Measurements from ENCODE around the gene IRF2. TPM values are rescaled to one million over a fixed set of nuclear protein-coding genes. Genes with fewer than 3 reads are reported as not detected.

Gene IRF2
- polyA plus RNA-seq, 2 of the 4 experiments (the other 2 are of a cell fraction), result 11.0 to 23.5 TPM

DNA sequence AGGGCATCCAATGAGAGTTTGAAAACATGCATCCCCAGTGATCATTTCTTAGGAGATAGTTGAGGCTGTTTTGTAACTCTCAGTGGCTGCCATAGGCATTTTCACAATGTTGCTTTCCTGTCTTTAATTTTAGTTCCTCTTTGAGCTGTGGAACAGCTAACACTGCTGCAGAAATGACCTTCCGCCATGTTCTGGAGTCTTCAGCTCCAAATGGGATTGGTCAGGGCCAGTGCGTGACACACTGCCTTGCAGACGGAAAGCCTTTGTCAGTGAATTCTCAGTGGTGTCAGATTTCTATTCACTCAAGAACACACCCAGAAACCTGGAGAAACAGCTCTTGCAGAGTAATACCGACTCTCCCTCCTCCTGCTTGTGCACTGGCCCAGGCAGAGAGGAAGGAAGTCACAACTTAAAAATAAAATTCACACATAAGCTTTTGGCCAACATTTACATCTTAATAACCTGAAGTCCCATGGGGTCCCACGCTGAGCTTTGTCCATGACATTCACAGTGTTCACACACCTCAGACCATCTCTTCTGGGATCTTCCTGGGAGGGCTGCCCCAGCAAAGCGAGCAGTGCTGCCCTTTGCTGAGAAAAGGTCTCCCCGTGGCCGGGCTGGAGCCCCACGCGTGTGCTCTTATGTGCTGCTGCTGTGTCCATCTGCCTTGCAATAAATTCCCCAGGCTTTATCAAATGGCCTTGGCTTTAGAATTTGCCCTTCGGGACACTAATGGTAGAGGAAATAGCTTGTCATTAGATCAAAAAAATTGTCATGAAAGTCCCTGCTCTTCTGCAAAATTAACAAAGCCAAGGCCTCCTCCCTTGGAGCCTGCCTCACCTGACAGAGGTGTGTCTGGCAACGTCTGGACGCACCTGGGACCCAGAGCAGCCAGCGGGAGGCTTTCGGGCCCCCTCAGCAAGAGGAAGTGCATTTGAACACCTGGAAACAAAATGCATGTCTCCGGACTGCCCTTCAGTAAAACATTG, 126.8 kb downstream of the IRF2 start:
- ChIA-PET CTCF (interaction anchor here (1.2 kb wide), 1 partner anchor 17 kb away, joined by 3 read pairs; no protein-coding TSS in a partner anchor), POLR2A (no interaction called here)
- Histone ChIP-seq H3K4me1 (peaks cover 12% of the 10 kb centered on the region; the same call in 2 of the 3 replicates), H3K9me3 (no peaks in the 10 kb centered on the region), H3K4me3 (no peak overlapping the region), H3K4me2 (no peak overlapping the region), H3K27ac (peak overlapping the region; percentile 43 to 46; a peak in 2 of 6 replicates)
- DNase-seq (ENCODE audit: low read depth in 1 of 2, low spot score in 1 of 2) (peak in 1 of 2 experiments; percentile 13), ATAC-seq (no peak), FAIRE-seq (no peak)
- TF ChIP-seq ZFP36 (IDR thresholded peaks at IDR 0.05; ENCODE audit: borderline replicate concordance, partially characterized antibody) (no peak), TFCP2L1 (CRISPR knock-in tag; IDR thresholded peaks at IDR 0.05) (no peak), HOXB13 (CRISPR knock-in tag; IDR thresholded peaks at IDR 0.05; ENCODE audit: low read depth) (no peak), RAD21 (conservative IDR thresholded peaks at IDR 0.05 in 1 of 2, IDR thresholded peaks at IDR 0.05 in 1 of 2) (no peak), CHD4 (IDR thresholded peaks at IDR 0.05; ENCODE audit: borderline replicate concordance) (no peak), PHF8 (IDR thresholded peaks at IDR 0.05; ENCODE audit: borderline replicate concordance, low read depth) (no peak), KDM5A (IDR thresholded peaks at IDR 0.05) (no peak), ESRRA (IDR thresholded peaks at IDR 0.05; ENCODE audit: borderline replicate concordance, low read length) (no peak), HDAC2 (IDR thresholded peaks at IDR 0.05) (no peak), HOXB5 (CRISPR knock-in tag; IDR thresholded peaks at IDR 0.05) (no peak), RNF2 (IDR thresholded peaks at IDR 0.05; ENCODE audit: borderline replicate concordance, low read depth) (no peak), BHLHE40 (IDR thresholded peaks at IDR 0.05; ENCODE audit: low read depth, low read length) (no peak), EP300 (IDR thresholded peaks at IDR 0.05) (no peak), NR3C1 (IDR thresholded peaks at IDR 0.05) (no peak)
- TF ChIP-seq, protein P1, sequence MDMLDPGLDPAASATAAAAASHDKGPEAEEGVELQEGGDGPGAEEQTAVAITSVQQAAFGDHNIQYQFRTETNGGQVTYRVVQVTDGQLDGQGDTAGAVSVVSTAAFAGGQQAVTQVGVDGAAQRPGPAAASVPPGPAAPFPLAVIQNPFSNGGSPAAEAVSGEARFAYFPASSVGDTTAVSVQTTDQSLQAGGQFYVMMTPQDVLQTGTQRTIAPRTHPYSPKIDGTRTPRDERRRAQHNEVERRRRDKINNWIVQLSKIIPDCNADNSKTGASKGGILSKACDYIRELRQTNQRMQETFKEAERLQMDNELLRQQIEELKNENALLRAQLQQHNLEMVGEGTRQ (IDR thresholded peaks at IDR 0.05), result no peak
- TF ChIP-seq, protein P2, sequence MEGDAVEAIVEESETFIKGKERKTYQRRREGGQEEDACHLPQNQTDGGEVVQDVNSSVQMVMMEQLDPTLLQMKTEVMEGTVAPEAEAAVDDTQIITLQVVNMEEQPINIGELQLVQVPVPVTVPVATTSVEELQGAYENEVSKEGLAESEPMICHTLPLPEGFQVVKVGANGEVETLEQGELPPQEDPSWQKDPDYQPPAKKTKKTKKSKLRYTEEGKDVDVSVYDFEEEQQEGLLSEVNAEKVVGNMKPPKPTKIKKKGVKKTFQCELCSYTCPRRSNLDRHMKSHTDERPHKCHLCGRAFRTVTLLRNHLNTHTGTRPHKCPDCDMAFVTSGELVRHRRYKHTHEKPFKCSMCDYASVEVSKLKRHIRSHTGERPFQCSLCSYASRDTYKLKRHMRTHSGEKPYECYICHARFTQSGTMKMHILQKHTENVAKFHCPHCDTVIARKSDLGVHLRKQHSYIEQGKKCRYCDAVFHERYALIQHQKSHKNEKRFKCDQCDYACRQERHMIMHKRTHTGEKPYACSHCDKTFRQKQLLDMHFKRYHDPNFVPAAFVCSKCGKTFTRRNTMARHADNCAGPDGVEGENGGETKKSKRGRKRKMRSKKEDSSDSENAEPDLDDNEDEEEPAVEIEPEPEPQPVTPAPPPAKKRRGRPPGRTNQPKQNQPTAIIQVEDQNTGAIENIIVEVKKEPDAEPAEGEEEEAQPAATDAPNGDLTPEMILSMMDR (IDR thresholded peaks at IDR 0.05), result no peak
- TF ChIP-seq, protein P3, sequence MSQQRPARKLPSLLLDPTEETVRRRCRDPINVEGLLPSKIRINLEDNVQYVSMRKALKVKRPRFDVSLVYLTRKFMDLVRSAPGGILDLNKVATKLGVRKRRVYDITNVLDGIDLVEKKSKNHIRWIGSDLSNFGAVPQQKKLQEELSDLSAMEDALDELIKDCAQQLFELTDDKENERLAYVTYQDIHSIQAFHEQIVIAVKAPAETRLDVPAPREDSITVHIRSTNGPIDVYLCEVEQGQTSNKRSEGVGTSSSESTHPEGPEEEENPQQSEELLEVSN (IDR thresholded peaks at IDR 0.05; ENCODE audit: borderline replicate concordance, low read depth), result no peak
- TF ChIP-seq, protein P4, sequence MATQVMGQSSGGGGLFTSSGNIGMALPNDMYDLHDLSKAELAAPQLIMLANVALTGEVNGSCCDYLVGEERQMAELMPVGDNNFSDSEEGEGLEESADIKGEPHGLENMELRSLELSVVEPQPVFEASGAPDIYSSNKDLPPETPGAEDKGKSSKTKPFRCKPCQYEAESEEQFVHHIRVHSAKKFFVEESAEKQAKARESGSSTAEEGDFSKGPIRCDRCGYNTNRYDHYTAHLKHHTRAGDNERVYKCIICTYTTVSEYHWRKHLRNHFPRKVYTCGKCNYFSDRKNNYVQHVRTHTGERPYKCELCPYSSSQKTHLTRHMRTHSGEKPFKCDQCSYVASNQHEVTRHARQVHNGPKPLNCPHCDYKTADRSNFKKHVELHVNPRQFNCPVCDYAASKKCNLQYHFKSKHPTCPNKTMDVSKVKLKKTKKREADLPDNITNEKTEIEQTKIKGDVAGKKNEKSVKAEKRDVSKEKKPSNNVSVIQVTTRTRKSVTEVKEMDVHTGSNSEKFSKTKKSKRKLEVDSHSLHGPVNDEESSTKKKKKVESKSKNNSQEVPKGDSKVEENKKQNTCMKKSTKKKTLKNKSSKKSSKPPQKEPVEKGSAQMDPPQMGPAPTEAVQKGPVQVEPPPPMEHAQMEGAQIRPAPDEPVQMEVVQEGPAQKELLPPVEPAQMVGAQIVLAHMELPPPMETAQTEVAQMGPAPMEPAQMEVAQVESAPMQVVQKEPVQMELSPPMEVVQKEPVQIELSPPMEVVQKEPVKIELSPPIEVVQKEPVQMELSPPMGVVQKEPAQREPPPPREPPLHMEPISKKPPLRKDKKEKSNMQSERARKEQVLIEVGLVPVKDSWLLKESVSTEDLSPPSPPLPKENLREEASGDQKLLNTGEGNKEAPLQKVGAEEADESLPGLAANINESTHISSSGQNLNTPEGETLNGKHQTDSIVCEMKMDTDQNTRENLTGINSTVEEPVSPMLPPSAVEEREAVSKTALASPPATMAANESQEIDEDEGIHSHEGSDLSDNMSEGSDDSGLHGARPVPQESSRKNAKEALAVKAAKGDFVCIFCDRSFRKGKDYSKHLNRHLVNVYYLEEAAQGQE (IDR thresholded peaks at IDR 0.05), result no peak
- TF ChIP-seq, protein P5, sequence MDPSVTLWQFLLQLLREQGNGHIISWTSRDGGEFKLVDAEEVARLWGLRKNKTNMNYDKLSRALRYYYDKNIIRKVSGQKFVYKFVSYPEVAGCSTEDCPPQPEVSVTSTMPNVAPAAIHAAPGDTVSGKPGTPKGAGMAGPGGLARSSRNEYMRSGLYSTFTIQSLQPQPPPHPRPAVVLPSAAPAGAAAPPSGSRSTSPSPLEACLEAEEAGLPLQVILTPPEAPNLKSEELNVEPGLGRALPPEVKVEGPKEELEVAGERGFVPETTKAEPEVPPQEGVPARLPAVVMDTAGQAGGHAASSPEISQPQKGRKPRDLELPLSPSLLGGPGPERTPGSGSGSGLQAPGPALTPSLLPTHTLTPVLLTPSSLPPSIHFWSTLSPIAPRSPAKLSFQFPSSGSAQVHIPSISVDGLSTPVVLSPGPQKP (IDR thresholded peaks at IDR 0.05; ENCODE audit: low read depth, low read length), result no peak
- TF ChIP-seq, protein P6, sequence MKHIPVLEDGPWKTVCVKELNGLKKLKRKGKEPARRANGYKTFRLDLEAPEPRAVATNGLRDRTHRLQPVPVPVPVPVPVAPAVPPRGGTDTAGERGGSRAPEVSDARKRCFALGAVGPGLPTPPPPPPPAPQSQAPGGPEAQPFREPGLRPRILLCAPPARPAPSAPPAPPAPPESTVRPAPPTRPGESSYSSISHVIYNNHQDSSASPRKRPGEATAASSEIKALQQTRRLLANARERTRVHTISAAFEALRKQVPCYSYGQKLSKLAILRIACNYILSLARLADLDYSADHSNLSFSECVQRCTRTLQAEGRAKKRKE (CRISPR knock-in tag; IDR thresholded peaks at IDR 0.05; ENCODE audit: low read depth), result no peak
- 85% methylated on average over 15 of the region's 16 CpGs for WGBS (ENCODE audit: missing lambda C conversion rate)
